Pancreas (tissue), 10 donors: Measurements from ENCODE around the gene CD36. TPM values are rescaled to one million over a fixed set of nuclear protein-coding genes. Genes with fewer than 3 reads are reported as not detected.
A peak's percentile ranks its signal among the peaks of the same experiment; 100 is the strongest.

Source experiments
- ATAC-seq, 4 donors: fragments of 200-7000 bp; cut with Tn5 transposase; one replicate each; pipeline versions ENCODE4 v1.8.0 to v1.9.1; 2020; ENCODE audit warnings: mild to moderate bottlenecking in 4 of 4, moderate library complexity in 4 of 4
- DNase-seq, 6 donors: peaks; one replicate each; pipeline ENCODE4 v3.0.0-alpha.2; 2020
- FAIRE-seq: peaks from 2 replicates; lab custom pipeline; 2012; peaks lifted over from hg19 to GRCh38; lab: Jason Lieb, UNC
- H3K27ac ChIP-seq, 4 donors: fragments of 200-600 bp; sonication (generic); 1 replicate in 3 of 4; 2 replicates in 1 of 4; pipeline versions ENCODE4 v1.5.0 to v1.8.0; 2020
- H3K27me3 ChIP-seq, 4 donors: fragments of 200-600 bp; one replicate each; pipeline ENCODE4 v1.8.0; 2021
- H3K36me3 ChIP-seq, 3 donors: fragments of 200-600 bp; sonication (generic) in 1 of 3; one replicate each; pipeline versions ENCODE4 v1.5.0 to v1.8.0; 2020 to 2021
- H3K4me1 ChIP-seq, 3 donors: fragments of 200-600 bp; one replicate each; pipeline ENCODE4 v1.8.0; 2021
- H3K4me3 ChIP-seq, 4 donors: fragments of 200-600 bp; sonication (generic) in 2 of 4; one replicate each; pipeline versions ENCODE4 v1.5.0 to v1.8.0; 2020 to 2021
- H3K9me3 ChIP-seq, 4 donors: fragments of 200-600 bp; one replicate each; pipeline ENCODE4 v1.8.0; 2021
- CTCF ChIP-seq, 4 donors: fragments of 200-600 bp; sonication (generic) in 3 of 4; IDR thresholded peaks; one replicate each; pipeline versions ENCODE4 v1.5.0 to v1.8.0; 2021; ENCODE audit warnings: antibody characterized with exemption in 4 of 4
- WGBS, 2 donors: extraction: QIAGEN DNeasy Blood & Tissue Kit; methylation state at CpG; one replicate each; pipeline ENCODE4 v1.1.7; 2013; 5-methylcytosine and 5-hydroxymethylcytosine counted together
- intact Hi-C, 3 donors: fragments of 100-400 bp; cut with DNase I; formaldehyde crosslinking; loops; one replicate each; pipeline versions ENCODE4 v1.11.1 to v1.14.2; 2022
- polyA plus RNA-seq, 2 donors: library from polyadenylated mRNA; stranded (reverse); fragments of 200-250 nt; gene quantifications; one replicate each; pipeline ENCODE4 v1.2.3, GENCODE V29; 2013
- total RNA-seq, 6 donors: library from RNA; stranded (reverse); fragmentation: NEBNext Ultra II Directional in 4 of 6; extraction: Animal tissue kit (Norgen Biotek cat#: 25700) in 4 of 6; gene quantifications; one replicate each; pipeline versions ENCODE4 v1.2.1 to v1.2.4, GENCODE V29; 2021 to 2023
- donor health status: healthy with polysubstance abuse.
- donor health status: DM: no; HTN: no; CAD: no; lungs with moderate emphysema.
- donor health status: DM: no; HTN: no; CAD: no.
- donor health status: control.
- donor health status: control.
- donor health status: Bipolar disorder and iron deficiency.
- donor health status: DM: yes; HTN: yes; CAD: no.
- donor health status: DM: no; HTN: no; CAD: no.
- donor health status: DM: no; HTN: no; CAD: no.
- donor health status: DM: yes; HTN: yes; CAD: no.

CD36 gene
- total and polyA plus RNA-seq, 8 donors: 9.8 to 25.0 (median 16.3) TPM

GRCh38 chr7:80640846-80641245 is 2.4 kb downstream of the CD36 start:
- peak; percentile 45 for FAIRE-seq
- ATAC-seq: no peak
- TF ChIP-seq CTCF (IDR thresholded peaks at IDR 0.05): no peak
- H3K4me3 ChIP-seq: no peak overlapping the region
- no peaks in the 10 kb centered on the region for H3K36me3 ChIP-seq
- WGBS, 2 donors: 81 to 89% methylated on average over 1 of the region's 1 CpG
- DNase-seq: no peak
- H3K9me3 ChIP-seq: no peaks in the 10 kb centered on the region
- intact Hi-C loops: no loop called here
- no peak overlapping the region for H3K27ac ChIP-seq
- no peaks in the 10 kb centered on the region for H3K4me1 ChIP-seq
- H3K27me3 ChIP-seq: no peaks in the 10 kb centered on the region

DNA sequence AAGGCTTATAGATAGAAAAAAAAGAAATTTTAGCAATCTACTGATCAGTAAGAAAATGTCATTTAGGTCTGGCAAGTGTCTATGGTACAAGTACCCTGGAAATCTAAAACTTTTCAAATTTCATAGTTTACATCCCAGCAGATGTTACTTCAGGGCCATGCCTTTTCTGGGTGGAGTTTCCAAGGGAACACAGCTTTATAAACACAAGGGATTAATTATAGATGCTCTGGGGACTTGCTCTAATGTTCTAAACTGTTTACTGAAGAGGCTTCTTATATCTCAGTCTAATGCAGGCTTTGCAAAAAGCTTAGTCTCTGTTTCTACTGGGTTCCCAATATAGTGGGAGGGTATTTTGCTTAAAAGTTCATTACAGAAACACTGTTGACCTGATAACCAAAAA is 3.1 kb downstream of the CD36 start:
- TF ChIP-seq CTCF (IDR thresholded peaks at IDR 0.05): no peak
- FAIRE-seq (no peak), DNase-seq (no peak), ATAC-seq (no peak)
- H3K36me3 ChIP-seq: no peaks in the 10 kb centered on the region
- no peaks in the 10 kb centered on the region for H3K27me3 ChIP-seq
- no peaks in the 10 kb centered on the region for H3K9me3 ChIP-seq
- intact Hi-C loops: no loop called here
- H3K4me1 ChIP-seq: no peaks in the 10 kb centered on the region
- no peak overlapping the region for H3K27ac ChIP-seq
- no peak overlapping the region for H3K4me3 ChIP-seq

- no peak for DNase-seq
- no peak overlapping the region for H3K4me3 ChIP-seq
- WGBS, 2 donors: 92 to 94% methylated on average over 1 of the region's 1 CpG
Measured at GRCh38 chr7:80642871-80643270, 4.4 kb downstream of the CD36 start.

GRCh38 chr7:80643336-80643915 is 5.0 kb downstream of the CD36 start:
- FAIRE-seq: no peak
- ATAC-seq: peak in 1 of 4 donors; percentile 30
- no peak overlapping the region for H3K4me3 ChIP-seq
- no peaks in the 10 kb centered on the region for H3K4me1 ChIP-seq
- intact Hi-C loops: no loop called here
- WGBS, 2 donors: 73 to 77% methylated on average over 5 of the region's 5 CpGs
- no peak for DNase-seq
- TF ChIP-seq CTCF (IDR thresholded peaks at IDR 0.05): no peak
- H3K9me3 ChIP-seq: no peaks in the 10 kb centered on the region
- H3K27ac ChIP-seq: no peak overlapping the region
- no peaks in the 10 kb centered on the region for H3K36me3 ChIP-seq
- H3K27me3 ChIP-seq: no peaks in the 10 kb centered on the region

More at GRCh38 chr7:80642871-80643270, 4.4 kb downstream of the CD36 start:
- Histone ChIP-seq H3K27me3 (no peaks in the 10 kb centered on the region), H3K27ac (no peak overlapping the region), H3K36me3 (no peaks in the 10 kb centered on the region), H3K9me3 (no peaks in the 10 kb centered on the region), H3K4me1 (no peaks in the 10 kb centered on the region)
- no peak for FAIRE-seq
- intact Hi-C loops: no loop called here
- peak in 1 of 4 donors; percentile 39 for ATAC-seq
- no peak for TF ChIP-seq CTCF (IDR thresholded peaks at IDR 0.05)

- Histone ChIP-seq H3K27me3 (no peaks in the 10 kb centered on the region), H3K27ac (no peak overlapping the region), H3K9me3 (no peaks in the 10 kb centered on the region), H3K36me3 (no peaks in the 10 kb centered on the region), H3K4me3 (no peak overlapping the region), H3K4me1 (no peaks in the 10 kb centered on the region)
- WGBS, 2 donors: 76 to 83% methylated on average over 1 of the region's 1 CpG
- intact Hi-C loops: no loop called here
- DNase-seq: no peak
- ATAC-seq: no peak
- FAIRE-seq: no peak
- TF ChIP-seq CTCF (IDR thresholded peaks at IDR 0.05): no peak
Measured at GRCh38 chr7:80644054-80644453, 5.6 kb downstream of the CD36 start.
